ENCODE data around the gene AHRR.
"Not testable (repeated sequence)": the region's sequence is repeated elsewhere in the genome, so short reads cannot be mapped to it uniquely, and the experiment has no call there.

AHRR gene

GRCh38 chr5:398475-399295 lies 77.2 kb downstream of the AHRR start:
- DNase-seq = no peak

- peak; percentile 43 for DNase-seq
Measured at GRCh38 chr5:399296-400281, 78.1 kb downstream of the AHRR start.

GRCh38 chr5:400282-401145 lies 79.0 kb downstream of the AHRR start:
- no peak for DNase-seq

GRCh38 chr5:401146-402034 lies 79.9 kb downstream of the AHRR start:
- DNase-seq = no peak

GRCh38 chr5:402219-402614 lies 80.7 kb downstream of the AHRR start:
- DNase-seq = not testable (repeated sequence)

GRCh38 chr5:402615-403359 lies 81.3 kb downstream of the AHRR start:
- DNase-seq = no peak

- DNase-seq = no peak
Measured at GRCh38 chr5:403995-404394, 82.5 kb downstream of the AHRR start.

- DNase-seq = no peak
Measured at GRCh38 chr5:404666-405241, 83.2 kb downstream of the AHRR start.

- no peak for DNase-seq
Measured at GRCh38 chr5:405421-405820, 83.9 kb downstream of the AHRR start.

- no peak for DNase-seq
Measured at GRCh38 chr5:406041-406440, 84.5 kb downstream of the AHRR start.

GRCh38 chr5:407051-407450 lies 85.5 kb downstream of the AHRR start:
- DNase-seq = no peak

GRCh38 chr5:407801-408268 lies 86.3 kb downstream of the AHRR start:
- no peak for DNase-seq

GRCh38 chr5:410911-411517 lies 89.5 kb downstream of the AHRR start:
- no peak for DNase-seq

- DNase-seq = peak; percentile 42
Measured at GRCh38 chr5:411728-412127, 90.2 kb downstream of the AHRR start.

- DNase-seq = not testable (repeated sequence)
Measured at GRCh38 chr5:414991-415927, 93.7 kb downstream of the AHRR start.

GRCh38 chr5:415928-416635 lies 94.6 kb downstream of the AHRR start:
- no peak for DNase-seq

- no peak for DNase-seq
Measured at GRCh38 chr5:416636-416960, 95.1 kb downstream of the AHRR start.

Measured in stimulated activated naive CD4-positive, alpha-beta T cell treated with Interleukin-2 at 50 U/mL for 16 hours (primary cell).